Mononuclear cell (primary cell): ENCODE data around the gene DNAJB7. TPM values are rescaled to one million over a fixed set of nuclear protein-coding genes. Genes with fewer than 3 reads are reported as not detected.

Experiments used
- H3K27me3 ChIP-seq: 2 replicates; pipeline ENCODE4 v1.6.0; 2011; ENCODE audit warnings: low read length, control low read depth; ENCODE audit not compliant: insufficient read depth
- H3K4me1 ChIP-seq: 2 replicates; pipeline ENCODE4 v1.5.1; 2011; ENCODE audit warnings: mild to moderate bottlenecking, low read length, control low read depth; ENCODE audit not compliant: insufficient read depth
- H3K4me3 ChIP-seq: 2 replicates; pipeline ENCODE4 v1.5.1; 2011; ENCODE audit warnings: mild to moderate bottlenecking, low read length, moderate library complexity
- H3K9me3 ChIP-seq: 2 replicates; pipeline ENCODE4 v1.5.1; 2011; ENCODE audit warnings: low read depth, mild to moderate bottlenecking, control low read depth, low read length
- total RNA-seq: library from RNA; depleted of rRNA; stranded (reverse); fragments of >200 nt; gene quantifications from one replicate; pipeline ENCODE4 v1.2.3, GENCODE V29; 2012

DNAJB7 gene
- total RNA-seq, 1 donor: not detected

DNA sequence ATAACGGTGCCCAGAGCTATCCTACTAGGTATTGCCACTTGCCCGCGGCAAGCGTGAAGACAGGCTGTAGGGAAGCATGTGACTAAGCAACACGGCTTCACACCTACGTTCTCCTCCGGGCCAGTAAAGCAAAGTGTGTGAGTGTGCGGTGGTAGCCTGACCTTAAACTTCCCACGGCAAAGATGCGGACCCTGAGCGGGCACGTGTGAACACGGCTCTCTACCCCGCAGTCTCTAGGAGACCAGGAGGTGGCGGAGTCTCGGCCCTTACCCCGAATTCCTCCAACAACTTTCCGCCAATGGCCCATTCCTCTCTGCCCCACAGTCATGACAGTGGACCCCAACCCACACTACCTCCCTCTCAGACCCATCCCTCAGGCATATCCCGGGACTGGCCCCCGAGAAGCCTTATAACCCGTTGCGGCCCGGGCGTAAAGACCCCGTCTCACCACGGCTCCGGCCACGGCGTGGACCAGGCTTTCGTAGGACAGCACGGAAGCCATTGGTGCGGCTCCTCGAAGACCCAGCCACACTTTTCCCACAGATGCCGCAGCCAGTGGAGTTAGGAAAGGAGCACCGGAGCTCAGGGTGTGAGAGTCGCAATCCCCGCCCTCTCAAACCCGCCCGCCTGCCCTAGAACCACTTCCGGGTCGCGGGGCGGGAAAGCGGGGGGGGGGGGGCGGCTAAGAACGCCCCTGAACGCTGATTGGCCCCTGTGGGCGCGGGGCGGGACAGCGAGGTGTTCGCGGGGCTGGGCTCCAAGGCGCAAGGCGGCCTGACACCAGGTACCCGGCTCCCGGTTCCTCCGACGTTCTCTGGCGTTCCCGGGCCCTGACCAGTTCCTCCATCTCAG lies 42.9 kb downstream of the DNAJB7 start, which contains the start of gene SLC25A17:
TSS of gene SLC25A17 (minus strand) at position 600 of the 852 bp plus-strand sequence. CDS start at position 502, 98 bp downstream.
- H3K27me3 ChIP-seq: no peaks in the 10 kb centered on the region
- H3K4me1 ChIP-seq: peaks cover 27% of the 10 kb centered on the region
- peak within 1 kb of the TSS; percentile 96 for H3K4me3 ChIP-seq
- H3K9me3 ChIP-seq: no peaks in the 10 kb centered on the region

DNA sequence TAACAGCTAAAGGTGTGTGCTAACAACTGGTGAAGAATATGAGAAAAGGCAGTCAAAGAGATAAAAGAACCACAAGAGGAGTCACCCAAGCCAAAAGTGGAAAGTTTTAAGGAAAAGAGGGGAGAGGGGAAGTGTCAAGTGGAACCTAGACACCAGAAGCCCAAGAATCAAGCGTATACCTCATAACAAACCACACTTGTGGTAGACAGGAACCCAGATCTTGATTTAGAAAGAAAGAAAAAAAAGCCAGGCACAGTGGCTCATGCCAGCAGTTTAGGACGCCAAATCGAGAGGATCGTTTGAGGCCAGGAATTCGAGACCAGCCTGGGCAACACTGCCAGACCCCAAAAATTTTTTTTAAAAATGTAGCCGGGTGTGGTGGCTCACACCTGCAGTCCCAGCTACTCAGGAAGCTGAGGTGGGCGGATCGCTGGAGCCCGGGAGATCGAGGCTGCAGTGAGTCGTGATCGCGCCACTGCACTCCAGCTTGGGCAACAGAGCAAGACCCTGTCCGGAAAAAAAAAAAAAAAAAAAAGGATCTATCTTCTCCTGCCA lies 43.6 kb downstream of the DNAJB7 start:
- peak overlapping the region; percentile 96 for H3K4me3 ChIP-seq
- H3K27me3 ChIP-seq: no peaks in the 10 kb centered on the region
- H3K4me1 ChIP-seq: peaks cover 27% of the 10 kb centered on the region
- H3K9me3 ChIP-seq: no peaks in the 10 kb centered on the region

DNA sequence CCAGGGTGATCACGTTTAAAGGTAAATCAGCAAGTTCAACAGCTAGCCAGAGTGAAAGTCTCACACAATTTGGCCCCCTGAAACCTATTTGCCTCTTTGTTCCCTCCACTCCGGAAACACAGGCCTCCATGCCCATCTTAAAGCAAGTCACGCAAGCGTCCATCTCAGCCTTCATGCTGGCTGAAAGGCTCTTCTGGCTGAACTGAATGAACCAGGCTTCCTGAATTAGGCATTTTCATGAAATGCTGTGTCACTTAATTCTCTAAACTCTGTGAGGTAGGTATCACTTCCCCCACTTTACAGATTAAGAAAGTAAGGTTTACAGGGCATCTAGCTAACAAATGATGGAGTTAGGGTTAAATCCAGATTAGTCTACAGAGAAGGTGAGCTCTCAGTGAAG lies 44.2 kb downstream of the DNAJB7 start:
- H3K9me3 ChIP-seq: no peaks in the 10 kb centered on the region
- H3K4me1 ChIP-seq: peaks cover 27% of the 10 kb centered on the region
- no peak overlapping the region for H3K4me3 ChIP-seq
- no peaks in the 10 kb centered on the region for H3K27me3 ChIP-seq

DNA sequence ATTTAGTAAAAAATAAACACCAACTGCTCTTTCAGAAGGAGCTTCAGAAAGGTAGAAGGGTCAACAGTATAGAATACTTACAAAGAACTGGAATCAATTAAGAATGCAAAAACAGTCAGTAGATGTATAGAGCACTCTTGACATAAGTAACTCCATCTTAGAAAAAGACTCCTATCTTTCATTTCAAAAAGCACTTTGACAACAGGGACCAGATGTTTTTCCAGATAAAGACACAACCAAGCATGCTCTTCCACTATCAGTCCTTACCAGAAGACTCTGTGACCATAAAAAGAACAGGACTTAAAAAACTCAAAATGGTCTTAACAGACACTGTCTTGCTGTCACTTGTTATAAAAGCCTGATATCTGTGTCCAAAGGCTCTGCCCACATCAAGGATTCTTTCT lies 48.0 kb downstream of the DNAJB7 start:
- Histone ChIP-seq H3K4me1 (peaks cover 19% of the 10 kb centered on the region), H3K4me3 (no peak overlapping the region), H3K27me3 (no peaks in the 10 kb centered on the region), H3K9me3 (no peaks in the 10 kb centered on the region)

Other genes starting within 250 kb of the DNAJB7 start
- 40.6 TPM for gene MRTFA, start 225.4 kb downstream of the DNAJB7 start, total RNA-seq
- not detected for gene MCHR1, start 182.6 kb downstream of the DNAJB7 start, total RNA-seq
- gene SLC25A17, start 42.8 kb downstream of the DNAJB7 start, total RNA-seq: 3.9 TPM
- 152 TPM for gene ST13, start 5.5 kb downstream of the DNAJB7 start, total RNA-seq
- 11.0 TPM for gene XPNPEP3, start 5.0 kb downstream of the DNAJB7 start, total RNA-seq
- 24.7 TPM for gene RBX1, start 89.3 kb upstream of the DNAJB7 start, total RNA-seq
- 202 TPM for gene EP300, start 230.5 kb upstream of the DNAJB7 start, total RNA-seq